Transverse colon (tissue), 4 donors: ENCODE measurements around the gene RAP1GAP2.

ENCODE experiments used
- EP300 ChIP-seq: sonication (generic); formaldehyde crosslinking; IDR thresholded peaks from one replicate; pipeline ENCODE4 v1.6.1; 2017; ENCODE audit warnings: antibody characterized with exemption, low read depth
- POLR2A ChIP-seq: fragments of 450-650 bp; IDR thresholded peaks from one replicate; pipeline ENCODE4 v1.6.1; 2016; ENCODE audit warnings: antibody characterized with exemption, mild to moderate bottlenecking, moderate library complexity
- POLR2AphosphoS5 ChIP-seq, 3 donors: sonication (generic); formaldehyde crosslinking; IDR thresholded peaks; one replicate each; pipeline ENCODE4 v1.6.1; 2016; ENCODE audit warnings: antibody characterized with exemption in 3 of 3
- TF ChIP-seq, protein P1 (sequence below), 5 experiments: fragments of 200-600 bp in 3 of 5; fragments of 450-650 bp in 2 of 5; sonication (generic) in 3 of 5; IDR thresholded peaks; 1 replicate in 2 of 5; 2 replicates in 3 of 5; pipeline ENCODE4 v1.5.1; 2016 to 2017; ENCODE audit warnings: antibody characterized with exemption in 5 of 5, inconsistent platforms in 3 of 5, mild to moderate bottlenecking in 2 of 5, moderate library complexity in 1 of 5

DNA sequence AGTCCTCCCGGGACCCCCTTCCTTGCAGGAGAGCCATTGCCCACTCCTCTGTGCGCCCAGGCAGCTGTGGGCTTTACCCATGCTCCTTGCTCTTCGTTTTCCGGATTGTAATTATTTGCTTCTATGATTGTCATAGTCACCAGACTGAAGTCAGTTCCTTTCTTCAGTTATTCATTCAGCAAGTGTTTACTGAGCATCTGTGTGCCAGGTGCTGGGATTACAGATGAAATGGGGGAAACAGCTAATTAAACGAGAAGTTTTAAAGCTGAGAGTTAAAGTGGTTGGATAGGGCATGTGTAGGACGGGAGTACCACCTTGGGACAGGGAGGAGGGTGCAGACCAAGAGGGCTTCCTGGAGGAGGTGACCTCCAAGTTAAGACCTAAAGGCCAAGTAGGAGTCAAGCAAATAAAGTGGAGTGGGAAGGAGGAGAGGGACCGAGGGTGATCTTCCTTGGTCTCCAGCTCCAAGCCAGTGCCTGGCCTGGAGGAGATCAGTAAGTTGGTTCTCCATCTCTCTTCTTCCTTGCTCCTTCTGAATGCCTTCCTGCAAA lies 140.6 kb downstream of the RAP1GAP2 start:
- TF ChIP-seq, protein P1, sequence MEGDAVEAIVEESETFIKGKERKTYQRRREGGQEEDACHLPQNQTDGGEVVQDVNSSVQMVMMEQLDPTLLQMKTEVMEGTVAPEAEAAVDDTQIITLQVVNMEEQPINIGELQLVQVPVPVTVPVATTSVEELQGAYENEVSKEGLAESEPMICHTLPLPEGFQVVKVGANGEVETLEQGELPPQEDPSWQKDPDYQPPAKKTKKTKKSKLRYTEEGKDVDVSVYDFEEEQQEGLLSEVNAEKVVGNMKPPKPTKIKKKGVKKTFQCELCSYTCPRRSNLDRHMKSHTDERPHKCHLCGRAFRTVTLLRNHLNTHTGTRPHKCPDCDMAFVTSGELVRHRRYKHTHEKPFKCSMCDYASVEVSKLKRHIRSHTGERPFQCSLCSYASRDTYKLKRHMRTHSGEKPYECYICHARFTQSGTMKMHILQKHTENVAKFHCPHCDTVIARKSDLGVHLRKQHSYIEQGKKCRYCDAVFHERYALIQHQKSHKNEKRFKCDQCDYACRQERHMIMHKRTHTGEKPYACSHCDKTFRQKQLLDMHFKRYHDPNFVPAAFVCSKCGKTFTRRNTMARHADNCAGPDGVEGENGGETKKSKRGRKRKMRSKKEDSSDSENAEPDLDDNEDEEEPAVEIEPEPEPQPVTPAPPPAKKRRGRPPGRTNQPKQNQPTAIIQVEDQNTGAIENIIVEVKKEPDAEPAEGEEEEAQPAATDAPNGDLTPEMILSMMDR (IDR thresholded peaks at IDR 0.05), result no peak
- no peak for TF ChIP-seq POLR2A
- no peak for TF ChIP-seq EP300
- no peak for TF ChIP-seq POLR2AphosphoS5 (IDR thresholded peaks at IDR 0.05)
